HG03520 (cell line): Measurements from ENCODE around the gene NT5DC4.

Experiments
- ATAC-seq: cut with Tn5 transposase; IDR thresholded peaks from one replicate; pipeline ENCODE4 v1.9.1; 2021; ENCODE audit warnings: mild to moderate bottlenecking, moderate library complexity; ENCODE audit not compliant: unreplicated experiment

The NT5DC4 gene

DNA sequence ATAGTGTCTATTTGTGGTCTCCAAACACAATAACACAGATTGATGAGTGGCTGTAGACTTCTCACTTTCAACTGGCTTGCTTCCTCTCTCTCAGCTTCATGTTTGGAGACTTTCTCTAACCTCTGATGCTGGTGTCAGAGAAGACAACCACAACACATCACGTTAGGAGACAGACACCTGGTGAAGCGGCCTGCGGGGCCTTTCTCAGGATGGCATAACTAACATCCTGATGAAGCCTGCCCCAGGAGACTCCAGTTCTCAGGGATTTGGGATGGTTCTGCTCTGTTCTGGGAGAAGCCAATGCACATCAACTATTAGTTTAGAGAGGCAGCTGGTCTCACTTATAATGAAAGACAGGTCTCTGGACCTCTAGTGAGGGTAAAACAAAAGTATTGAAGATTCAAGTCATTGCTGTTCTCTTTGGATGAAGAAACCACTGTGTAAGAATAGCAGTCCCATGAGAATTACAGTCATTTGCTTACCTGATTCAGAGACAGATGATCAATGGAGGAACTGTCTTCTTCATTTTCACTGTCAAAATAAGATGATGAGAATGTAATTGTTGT is 61.5 kb downstream of the NT5DC4 start:
- peak; percentile 90 for ATAC-seq

DNA sequence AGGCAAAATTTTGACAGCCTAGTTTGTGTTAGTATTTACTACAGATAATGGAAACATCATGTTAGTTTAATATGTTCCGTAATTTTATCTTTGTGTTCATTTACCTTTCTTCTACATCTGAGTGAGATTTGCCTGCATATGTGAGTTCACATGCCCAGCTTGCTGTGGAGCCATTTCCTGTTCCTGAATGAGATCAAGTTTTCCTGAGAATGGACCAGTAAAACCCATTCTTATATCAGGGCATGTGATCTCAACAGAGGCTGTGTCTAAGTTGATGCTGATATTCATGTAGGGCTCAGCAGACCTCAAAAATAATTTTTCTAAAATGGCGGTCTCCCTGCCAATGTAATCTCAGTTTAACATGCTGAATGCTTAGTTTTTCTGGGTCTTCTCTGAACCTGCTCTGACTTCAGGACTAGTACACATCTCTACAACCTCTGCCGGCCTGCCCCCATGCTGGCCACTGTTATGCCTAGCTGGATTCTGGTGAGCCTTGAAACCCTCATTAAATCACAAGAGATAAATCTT is 62.4 kb downstream of the NT5DC4 start:
- ATAC-seq = no peak

DNA sequence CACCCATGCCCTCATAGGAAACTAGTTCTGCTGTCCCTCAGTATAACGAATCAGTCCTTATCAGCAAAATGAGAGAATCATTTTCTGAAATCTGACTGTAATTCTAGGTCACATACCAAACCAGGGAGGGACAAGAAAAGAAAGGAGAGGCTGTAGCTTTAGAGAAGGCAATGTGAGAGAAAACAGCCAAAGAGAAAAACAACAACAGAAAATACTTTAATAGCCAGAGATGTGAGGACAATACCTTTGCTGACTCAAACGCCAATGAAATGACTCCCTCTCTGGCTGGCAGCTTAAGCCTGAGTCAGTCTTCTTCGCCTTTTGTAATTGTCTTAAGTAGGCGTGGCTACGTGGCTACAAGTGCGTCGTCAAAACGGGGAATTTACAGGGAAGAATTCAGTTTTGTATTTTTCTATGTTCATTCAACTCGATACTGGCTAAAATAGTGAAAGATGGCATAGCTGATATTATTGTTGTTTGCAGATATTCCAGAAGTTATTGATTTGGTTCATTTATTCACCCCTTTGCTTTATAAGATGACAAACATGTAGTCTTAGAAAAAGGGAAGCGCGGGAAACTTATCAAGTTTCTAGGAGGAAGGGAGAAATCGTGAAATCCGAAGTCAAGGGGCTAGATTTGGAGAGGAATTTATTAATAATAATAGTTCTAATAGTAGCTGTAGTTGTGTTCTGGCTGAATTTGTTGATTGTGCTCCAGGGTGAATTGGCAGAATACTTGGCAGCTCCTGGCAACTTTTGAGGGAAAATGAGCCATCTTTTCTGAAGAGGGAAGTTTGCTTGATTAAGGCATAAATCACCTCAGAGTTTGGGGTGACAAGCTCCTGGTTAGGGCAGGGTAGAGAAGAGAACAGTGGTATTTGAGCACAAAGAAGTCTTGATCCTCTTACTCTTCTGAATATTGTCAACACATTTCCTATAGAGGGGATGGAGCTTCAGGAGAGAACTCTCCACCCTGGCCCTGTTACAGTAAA is 63.7 kb downstream of the NT5DC4 start, which contains the start of gene IL1A:
IL1A (minus strand) TSS at position 295 of the 991 bp plus-strand sequence. CDS start 723 bp downstream, outside the sequence.
- ATAC-seq = no peak

DNA sequence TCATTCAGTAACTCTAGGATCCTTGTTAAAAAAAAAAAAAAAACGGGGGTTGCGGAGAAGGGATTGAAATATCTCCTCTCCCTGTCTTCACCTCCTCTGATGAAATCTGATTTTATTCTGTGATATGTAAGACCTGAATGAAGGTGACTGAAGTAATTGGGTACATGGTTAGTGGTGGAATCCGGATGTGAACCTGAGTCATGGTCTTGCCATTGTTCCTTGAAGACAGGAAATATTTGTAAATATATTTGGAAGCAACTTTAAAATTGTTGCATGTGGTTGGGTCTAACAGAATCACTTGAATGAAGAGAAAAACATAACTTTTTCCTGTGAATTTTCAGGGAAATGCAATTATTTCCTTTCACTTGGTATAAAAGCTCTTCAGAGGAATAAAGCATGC is 66.5 kb downstream of the NT5DC4 start:
- no peak for ATAC-seq

DNA sequence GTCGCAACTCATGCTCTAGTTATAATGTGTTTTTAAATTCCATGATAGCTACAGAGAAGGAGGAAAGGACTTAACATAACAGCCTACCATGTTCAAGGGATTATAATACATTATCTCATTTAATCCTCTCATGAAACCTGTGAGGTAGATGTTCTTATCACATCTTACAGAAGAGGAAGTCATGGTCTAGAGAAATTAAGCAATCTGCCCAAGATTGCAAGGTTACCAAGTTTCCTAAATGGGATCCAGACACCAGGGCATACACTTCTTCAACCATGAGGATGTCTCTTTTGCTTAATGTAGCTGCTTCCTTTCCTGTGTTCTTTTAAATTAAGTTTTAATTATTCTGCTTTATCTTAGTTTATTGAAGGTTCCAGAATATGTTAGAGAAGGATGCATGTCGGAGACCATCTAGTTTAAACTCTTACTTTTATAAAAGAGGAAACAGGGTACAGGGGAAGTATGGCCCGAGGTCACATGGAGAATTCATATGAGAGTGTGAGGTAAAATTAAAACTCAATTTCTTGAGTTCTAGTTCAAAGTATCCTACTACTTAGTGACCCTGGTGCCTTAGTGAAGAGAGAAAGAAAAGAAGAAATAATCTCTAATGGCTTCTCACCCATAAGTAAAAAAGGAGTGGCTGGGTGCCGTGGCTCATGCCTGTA is 67.0 kb downstream of the NT5DC4 start:
- no peak for ATAC-seq

DNA sequence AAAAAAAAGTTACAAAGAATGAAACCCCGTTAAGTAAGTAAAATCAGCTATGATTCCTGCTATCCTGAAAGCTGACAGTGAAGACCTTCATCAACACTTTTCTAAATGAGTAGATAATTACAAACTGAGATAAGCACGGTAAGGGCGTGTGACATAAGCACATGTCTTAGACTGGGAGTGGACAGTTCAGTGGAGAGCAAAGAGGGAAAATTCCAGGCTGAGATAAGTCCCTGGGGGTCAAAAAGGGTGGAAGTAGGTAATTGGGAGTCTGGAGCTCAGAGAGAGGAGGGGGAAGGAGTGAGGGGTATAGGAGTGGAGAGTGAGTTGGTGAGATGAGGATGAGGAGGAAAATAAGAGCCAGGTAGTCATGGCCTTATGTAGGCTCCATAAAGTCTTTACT is 67.8 kb downstream of the NT5DC4 start:
- no peak for ATAC-seq
